GM20431 (cell line): ENCODE data around the gene ITPKB.

Experiments used
- in situ Hi-C: fragments of 300-500 bp; cut with MseI, MboI; formaldehyde crosslinking; loops from one replicate; pipeline ENCODE4 v1.15.0; 2020; ENCODE audit warnings: low sequenced_read_pairs; ENCODE audit not compliant: unreplicated experiment

ITPKB gene

DNA sequence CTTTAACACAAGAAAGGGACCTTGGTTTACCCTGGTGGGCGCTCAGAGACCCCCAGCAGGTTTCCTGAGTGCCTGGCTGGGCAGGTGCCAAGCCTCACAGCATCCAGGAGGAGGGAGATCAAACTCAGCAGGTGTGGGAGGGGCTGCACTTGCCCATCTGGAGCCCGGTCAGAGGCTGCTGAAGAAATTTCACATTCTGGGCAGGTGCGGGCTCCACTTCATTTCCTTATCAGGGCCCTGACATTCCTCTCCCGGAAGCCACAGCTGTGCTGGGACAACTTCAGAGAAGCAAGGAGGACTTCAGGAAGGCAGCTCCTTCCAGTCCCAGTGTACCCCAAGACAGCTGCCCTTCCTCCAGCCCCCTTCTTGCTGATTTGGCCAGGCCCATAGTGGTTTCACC, 82.9 kb downstream of the ITPKB start:
- in situ Hi-C loops = no loop called here

GRCh38 chr1:226655251-226656163, 83.6 kb downstream of the ITPKB start:
- in situ Hi-C loops = no loop called here

- in situ Hi-C loops = no loop called here
Observed at GRCh38 chr1:226654668-226655055, 84.4 kb downstream of the ITPKB start.

DNA sequence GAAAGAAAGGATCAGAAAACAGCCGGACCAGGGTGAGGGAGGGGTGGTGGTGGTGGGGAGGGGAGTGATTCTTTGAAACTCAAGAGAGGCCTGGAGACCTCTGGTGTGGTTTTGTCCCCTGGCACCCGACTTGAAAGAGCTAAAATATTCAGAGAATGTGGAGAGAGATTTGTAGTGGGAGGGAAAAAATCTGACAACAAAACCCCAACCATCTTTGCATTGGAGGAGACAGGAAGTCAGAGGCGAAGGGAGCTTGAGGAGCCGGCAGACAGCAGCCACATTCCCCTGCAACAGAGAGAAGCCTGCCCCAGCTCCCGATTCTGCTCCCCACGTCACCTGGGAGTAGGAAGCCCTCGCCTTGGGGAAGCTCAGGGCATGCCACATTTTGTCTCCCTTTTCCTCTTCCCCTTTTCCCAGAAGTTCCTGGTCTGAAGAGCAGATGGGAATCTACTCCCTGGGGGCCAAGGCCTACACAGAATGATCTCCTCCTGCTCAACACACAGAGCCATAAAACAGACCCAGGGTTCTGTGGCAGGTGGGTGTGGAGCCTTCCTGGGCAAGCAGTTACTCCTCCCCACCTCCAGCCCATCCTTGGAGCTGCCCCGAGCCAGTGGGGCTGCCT, 84.9 kb downstream of the ITPKB start:
- in situ Hi-C loops = no loop called here

DNA sequence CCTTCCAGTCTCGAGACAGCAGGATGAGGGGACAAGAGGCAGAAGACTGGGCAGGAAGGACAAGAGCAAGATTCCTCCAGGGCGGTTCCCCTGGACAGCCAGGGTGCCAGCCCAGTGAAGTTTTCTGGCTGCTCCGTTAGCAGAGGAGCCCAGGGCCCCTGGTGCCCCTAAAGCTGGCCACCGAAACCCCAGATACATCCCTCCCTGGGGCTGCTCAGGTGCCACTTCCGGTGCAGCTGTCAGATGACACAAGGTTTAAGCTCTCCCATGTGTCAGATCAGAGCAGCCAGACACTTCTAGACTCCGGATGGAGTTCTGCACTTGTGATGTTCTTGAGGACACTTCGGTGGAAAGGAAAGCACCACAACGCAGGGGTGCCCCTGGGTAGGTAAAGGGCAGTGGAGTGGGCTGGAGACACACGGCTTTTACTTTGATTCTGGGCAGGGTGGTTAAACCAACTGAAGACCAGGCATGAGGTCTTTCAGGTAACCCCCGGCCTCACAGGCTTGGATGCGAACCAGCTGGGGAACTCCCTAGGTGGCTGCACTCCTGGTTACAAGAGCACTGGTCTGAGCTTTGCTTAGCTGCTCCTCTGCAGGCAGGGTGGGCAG, 85.7 kb downstream of the ITPKB start:
- in situ Hi-C loops = no loop called here

GRCh38 chr1:226652613-226653012, 86.5 kb downstream of the ITPKB start:
- in situ Hi-C loops = no loop called here

DNA sequence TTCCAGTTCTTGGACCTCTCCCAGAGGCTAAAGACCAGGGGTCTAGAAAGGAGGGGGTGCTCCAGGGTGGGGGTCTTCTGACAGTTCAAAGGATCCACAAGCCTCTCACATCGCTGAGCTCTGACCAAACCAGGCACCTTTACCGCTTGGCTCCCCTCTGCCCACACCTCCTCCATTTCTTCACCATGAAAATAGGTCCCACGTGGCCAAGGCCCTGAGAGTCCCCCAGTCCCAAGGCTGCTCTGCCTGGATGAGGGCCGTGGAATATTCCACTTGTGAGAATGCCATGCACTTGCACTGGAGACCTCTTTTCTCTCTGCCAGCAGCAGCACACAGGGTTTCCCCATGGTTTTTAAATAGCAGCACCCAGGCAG, 87.4 kb downstream of the ITPKB start:
- in situ Hi-C loops = no loop called here

DNA sequence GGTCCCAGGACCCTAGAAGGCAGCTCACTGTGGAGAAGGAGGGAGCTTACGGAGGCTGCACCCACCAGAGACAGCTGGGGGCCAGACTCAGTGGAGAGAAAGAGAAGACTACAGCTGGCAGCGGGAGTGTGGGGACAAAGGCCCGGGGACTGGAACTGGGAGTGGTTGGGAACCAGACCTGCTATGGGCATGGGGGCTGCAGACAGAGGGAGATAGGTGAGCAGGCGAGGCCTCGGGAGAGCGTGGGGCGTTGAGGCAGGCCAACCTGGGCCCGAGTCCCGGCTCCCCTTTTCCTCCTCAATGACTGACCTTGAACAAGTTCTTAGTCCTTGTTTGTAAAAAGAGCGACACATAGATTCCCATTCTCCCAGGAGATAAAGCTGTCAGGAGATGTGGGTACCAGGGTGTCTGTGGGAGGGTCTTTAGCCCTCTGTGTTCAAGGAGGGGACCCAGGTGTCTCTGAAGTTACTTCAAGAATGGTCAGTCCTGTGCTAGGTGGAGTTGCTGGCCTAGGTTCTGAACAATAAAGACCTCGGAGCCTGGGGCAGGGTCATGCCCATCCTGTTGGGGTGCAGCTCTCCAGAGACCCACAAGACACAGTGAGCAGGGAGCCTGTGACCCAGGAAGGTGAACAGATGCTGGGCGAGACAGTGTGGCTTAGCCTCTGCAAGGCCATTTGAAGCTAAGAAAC, 87.9 kb downstream of the ITPKB start:
- in situ Hi-C loops = no loop called here

DNA sequence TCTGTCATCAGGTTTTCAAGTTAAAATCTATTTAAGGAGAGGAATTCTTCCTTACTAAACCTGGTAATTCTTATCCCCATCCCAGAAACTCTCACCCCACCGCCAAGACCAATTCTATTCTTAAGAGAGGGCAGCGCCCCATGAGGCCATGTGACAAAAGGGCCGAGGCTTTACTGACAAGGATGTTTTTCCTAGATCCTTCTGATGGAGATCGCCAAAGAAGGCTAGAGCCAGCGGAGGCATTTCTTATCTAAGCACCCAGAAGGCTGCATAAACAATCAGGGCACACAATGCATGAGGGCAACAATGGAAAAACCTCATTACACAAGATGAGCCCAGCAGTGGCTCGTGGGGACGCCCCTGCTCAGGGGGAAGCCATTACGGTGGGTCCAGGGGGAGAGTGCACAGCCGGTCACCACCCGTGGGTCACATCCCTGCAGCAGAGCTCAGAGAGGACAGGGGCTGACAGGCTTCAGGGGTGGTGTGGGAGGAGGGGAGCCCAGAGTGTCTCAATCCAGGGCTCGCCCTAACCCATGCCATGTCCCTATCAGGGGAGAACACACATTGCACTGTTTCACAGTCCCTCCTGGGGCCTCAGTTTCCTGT, 88.7 kb downstream of the ITPKB start:
- in situ Hi-C loops = no loop called here

DNA sequence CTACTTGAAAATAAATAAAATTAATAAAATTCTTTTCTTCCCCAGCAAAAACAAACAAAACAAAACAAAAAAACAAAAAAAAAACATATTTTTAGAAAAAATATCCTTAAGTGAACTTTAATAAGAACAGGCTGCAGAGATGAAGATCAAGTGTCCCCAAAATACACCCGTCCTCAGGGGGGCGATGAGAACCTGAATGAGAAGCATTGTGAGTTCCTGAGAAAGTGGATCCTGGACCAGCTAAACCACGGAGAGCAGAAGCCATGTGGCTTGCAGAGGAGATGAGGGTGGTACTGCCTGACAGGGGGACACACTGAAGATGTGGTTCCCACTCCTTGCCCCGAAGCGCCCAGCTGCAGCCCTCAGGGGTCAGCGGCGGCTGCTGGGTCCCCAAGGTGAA, 89.3 kb downstream of the ITPKB start:
- in situ Hi-C loops = no loop called here

DNA sequence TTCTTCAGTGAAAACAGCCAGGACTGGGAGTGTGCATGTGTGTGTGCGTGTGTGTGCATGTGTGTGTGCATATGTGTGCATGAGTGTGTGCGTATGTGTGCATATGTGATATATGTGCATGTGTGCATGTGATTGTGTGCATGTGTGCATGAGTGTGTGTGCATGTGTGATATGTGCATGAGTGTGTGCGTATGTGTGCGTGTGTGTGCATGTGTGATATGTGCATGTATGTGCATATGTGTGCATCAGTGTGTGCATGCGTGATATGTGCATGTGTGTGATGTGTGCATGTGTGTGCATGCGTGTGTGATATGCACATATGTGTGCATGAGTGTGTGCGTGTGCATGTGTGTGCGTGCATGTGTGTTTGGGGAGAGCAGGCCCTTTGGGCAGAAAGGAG, 89.8 kb downstream of the ITPKB start:
- in situ Hi-C loops = no loop called here

GRCh38 chr1:226648421-226648820, 90.7 kb downstream of the ITPKB start:
- in situ Hi-C loops = no loop called here

DNA sequence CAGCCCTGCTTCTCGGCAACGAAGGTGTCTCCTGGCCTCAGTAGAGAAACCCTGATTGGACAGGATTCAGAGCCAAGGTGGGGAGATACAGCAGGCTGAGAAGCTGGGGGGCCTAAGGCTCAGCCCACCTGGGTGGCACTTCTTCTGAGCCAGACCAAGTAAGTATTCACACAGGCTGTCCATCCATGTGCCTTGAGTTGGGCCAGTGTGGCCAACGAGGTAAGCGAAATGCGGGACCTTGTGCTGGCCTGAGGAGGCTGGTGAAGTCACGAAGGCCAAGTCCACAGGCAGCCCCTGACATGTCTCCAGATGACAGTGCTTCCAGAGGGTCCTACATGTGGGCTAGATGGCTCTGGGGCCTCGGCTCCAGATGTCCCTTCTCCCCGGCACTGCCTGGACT, 91.4 kb downstream of the ITPKB start:
- in situ Hi-C loops = no loop called here

DNA sequence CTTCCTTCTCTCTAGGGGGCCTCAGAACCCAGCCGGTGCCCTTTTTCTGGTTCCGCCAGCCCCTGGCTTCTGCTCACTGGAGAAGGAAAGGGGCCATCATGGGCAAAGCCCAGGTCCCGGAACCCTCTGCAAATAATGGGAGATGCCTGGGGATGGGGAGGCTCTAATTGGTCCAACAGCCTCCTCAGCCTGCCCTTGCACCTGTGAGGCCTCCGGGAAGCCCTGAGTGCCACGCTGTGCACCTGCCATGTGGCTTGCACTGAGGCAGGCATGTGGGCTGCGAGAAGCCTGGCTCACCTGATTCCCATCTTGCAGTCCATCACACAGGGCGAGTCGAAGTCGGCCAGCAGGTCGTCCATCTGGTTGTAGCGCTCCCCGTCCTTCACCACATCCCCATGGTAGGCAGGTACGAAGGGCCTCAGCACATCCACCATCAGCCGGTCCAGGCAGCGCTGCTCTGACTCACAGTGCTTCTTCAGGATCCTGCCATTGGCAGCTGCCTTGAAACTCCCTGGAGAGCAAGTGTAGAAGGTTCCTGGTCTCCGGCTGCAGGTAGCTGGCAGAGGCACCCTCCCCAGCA, 92.1 kb downstream of the ITPKB start:
- in situ Hi-C loops = no loop called here

DNA sequence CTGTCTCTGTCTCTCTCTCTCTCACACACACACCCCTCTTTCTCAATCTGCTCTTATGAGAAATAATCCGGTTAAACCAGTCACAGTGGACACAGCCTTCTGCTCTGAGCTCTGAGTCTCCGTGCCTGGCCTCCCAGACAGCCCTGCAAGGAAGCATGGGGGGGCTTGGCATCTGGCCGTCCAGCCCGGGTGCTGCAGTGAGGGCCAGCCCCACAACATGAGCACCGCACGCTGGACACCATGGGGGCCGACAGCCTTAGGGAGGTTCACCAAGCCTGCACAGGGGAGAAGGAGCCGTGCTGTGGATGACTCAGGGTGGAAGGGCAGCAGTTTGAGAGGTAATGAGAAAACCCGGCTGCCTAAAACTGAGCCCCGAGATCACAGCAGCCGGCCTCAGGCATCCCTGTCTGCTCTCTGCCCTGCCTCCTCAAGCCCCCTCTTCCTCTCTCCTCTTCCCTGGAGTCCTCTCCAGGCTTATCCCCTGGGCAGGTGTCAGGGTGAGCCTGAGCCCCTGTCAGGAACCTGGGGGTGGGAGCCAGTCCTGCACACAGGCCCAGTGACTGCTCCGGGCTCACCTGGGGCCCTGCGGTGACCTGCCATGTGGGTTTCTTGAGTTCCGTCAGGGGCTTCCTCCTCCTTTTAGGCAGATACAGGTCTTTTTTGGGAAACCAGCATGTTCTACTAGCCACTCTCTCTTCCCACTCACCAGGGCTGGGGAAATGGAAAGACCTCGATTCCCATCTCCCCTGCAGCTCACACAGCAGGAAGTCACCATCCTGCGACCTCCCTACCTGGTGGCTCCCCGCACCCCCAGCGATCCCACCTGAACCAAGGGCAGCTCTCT, 92.8 kb downstream of the ITPKB start:
- in situ Hi-C loops = no loop called here

- in situ Hi-C loops = no loop called here
Observed at GRCh38 chr1:226645279-226645976, 93.7 kb downstream of the ITPKB start.

- in situ Hi-C loops = no loop called here
Observed at GRCh38 chr1:226644541-226645176, 94.4 kb downstream of the ITPKB start.
